Forelimb muscle (tissue), 1 donor: ENCODE results near the gene KIAA0232. TPM values are rescaled to one million over a fixed set of nuclear protein-coding genes. Genes with fewer than 3 reads are reported as not detected.

Experiments
- DNase-seq: peaks from one replicate; pipeline ENCODE4 v3.0.0-alpha.2; 2013; ENCODE audit warnings: low read depth
- polyA plus RNA-seq: library from polyadenylated mRNA; unstranded; fragments of 120-200 nt; gene quantifications from one replicate; pipeline ENCODE4 v1.2.1, GENCODE V29; 2013; ENCODE audit not compliant: insufficient read length

KIAA0232 gene
- polyA plus RNA-seq, 1 donor = 21.3 TPM

DNA sequence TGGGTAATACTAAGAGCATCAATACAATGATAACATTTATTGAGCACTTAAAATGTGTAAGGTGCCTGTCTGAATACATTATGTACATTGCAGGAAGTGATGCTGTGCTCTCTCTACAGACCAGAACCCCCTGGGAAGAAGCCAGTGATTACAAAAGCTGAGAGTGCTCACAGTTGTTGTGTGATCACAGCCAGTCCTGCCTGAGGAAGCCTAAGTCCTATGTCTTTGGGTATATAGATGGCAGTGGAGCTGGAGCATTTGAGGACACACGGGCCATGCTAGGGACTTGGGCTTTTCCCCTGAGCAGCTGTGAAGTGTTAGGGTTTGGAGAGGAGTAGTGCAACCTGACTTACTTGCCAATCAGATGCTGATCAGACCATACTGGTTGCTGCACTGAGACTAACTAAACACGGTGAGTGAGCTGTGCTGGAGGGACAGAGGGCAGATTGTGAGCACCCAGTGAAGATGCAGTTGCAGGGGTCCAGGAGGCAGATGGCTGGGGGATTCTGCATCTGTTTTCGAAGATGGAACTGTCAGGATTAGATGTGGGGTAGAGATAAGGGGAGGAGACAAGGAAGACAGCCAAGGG lies 66.3 kb downstream of the KIAA0232 start:
- DNase-seq = no peak

DNA sequence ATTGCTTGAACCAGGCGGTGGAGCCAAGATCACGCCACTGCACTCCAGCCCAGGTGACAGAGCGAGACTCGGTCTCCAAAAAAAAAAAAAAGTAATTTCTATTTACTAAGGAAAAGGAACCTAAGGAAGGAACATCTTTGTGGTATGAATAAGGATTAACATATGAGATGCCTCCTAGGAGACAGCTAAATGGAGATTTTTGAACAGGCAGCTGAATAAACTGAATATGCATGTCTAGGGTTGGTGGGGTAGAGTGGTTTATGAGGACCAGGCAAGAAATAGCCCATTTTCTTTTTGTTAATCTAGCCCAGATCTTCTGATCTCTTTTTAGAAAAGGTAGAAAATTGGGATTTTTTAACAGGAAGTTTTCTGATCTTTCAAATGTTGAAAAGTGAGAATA lies 67.2 kb downstream of the KIAA0232 start:
- no peak for DNase-seq

DNA sequence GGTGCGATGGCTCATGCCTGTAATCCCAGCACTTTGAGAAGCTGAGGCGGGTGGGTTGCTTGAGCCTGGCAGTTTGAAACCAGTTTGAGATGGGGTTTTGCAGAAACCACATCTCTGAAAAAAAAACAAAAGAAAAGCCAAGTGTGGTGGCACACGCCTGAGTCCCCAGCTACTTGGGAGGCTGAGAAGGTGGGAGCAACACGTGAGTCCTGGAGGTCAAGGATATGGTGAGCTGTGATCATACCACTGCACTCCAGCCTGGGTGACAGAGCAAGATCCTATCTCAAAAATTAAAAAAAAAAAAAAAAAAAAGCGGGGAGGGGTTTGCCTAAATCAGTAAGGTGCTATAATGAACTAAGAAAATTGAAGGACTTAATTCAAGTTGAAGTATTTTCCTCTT lies 68.9 kb downstream of the KIAA0232 start:
- DNase-seq = no peak

DNA sequence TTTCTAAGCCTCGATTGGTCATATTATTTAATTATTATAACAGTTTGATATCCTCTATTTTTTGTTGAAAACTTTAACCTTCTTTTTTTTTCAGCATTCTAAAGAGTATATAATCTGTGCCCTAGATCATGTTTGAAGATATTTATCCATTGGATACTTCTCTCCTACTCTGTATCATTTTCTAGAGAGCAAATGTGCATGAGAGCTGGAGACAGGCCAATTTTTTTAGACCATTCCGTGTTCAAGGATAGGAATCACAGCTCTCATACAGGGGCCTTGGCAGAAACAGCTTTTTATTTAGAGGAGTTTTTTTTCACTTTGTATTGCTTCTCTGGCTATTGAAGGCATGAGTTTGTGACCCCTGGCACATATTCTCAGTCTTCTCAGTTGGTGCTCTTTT lies 69.4 kb downstream of the KIAA0232 start:
- DNase-seq = no peak

DNA sequence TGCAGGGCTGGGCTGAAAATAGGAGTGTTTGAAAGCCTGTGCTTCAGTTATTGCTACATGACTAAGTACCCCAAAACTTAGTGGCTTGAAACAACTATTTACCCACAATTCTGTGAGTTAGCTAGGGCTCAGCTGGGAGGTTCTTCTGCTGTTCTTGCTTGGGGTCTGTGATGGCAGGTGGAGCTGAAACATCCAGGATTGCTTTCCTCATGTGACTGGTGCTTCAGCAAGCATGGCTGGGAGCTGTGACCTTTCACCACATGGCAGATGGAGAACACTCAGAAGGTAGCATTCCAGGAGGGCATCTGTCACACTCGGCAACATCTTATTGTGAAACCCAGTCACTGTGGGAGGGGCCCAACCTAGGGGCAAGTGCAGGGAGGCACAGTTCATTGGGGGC lies 70.1 kb downstream of the KIAA0232 start:
- no peak for DNase-seq

DNA sequence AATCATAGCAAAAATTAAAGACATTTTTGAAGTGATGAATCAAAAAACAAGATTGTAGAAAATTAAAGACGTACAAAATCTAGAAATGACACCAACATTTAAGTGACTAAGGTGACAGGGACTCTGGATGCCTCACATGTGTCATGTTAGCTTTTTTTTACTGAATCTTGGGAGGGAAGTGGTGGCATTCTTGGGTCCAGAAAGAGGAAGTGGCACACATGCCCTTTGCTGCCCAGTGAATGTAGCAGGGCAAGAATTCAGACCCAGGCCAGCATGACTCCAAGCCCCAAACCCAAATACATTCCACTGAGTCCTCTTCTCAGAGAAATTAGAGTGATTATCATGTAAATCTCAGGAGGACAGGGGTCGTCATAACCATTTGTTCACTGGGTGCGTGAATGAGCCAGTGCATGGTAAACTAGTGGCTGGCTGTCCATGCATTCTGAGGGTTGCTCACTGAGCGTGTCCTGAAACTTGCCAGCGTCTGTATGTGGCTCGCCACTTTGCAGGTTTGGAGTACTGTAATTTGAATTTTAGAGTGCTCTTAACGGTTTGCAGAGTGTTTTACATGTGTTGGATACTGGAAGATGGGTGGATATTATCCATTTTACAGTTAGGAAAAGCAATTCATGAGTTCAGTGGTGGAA lies 71.7 kb downstream of the KIAA0232 start:
- no peak for DNase-seq

DNA sequence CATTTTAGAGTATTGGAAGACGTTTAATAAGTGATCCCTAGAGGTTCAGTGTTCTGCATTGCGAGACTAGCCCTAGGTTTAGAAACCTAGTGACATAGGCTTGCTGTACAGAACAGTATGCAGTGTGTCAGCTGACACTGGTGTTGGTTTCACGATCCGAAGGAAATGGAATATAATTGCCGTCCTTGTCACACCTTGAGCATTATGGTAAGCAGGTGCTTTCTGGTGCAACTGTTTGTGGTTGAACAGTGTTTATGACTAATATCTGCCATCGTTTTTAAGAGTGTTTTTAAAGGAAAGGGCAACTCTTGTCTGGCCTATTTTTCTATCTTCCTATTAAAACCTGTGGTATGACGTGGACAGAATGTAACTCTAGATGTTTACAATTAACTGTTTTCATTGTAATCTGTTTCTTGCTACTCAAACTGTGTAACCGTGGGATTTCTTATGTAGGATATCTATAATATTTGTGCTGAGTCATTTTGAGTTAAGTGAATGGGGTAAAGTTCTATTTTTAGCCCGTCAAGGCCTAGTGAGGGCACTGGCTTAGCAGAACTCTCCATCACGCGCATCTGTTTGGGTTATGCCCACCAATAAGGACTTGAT lies 73.3 kb downstream of the KIAA0232 start:
- DNase-seq = no peak

DNA sequence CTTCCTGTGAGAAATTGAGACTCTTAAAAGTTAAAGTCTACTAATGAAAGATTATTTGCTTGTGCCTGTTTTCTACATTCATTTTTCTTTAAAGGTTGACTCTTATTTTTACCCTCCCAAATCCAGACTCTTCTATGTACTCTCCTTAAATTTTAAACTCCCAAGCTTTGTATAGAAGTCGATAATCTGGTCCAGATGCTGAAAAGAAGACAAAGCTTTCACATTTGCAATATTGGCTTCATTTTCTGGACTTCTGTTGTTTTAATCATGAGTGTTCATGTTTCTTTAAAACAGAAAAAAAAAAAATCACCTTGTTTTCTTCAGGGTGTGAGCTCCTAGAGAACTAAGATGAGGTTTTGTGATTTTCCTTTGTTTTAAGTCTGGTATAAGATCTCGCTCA lies 73.9 kb downstream of the KIAA0232 start:
- DNase-seq = no peak

DNA sequence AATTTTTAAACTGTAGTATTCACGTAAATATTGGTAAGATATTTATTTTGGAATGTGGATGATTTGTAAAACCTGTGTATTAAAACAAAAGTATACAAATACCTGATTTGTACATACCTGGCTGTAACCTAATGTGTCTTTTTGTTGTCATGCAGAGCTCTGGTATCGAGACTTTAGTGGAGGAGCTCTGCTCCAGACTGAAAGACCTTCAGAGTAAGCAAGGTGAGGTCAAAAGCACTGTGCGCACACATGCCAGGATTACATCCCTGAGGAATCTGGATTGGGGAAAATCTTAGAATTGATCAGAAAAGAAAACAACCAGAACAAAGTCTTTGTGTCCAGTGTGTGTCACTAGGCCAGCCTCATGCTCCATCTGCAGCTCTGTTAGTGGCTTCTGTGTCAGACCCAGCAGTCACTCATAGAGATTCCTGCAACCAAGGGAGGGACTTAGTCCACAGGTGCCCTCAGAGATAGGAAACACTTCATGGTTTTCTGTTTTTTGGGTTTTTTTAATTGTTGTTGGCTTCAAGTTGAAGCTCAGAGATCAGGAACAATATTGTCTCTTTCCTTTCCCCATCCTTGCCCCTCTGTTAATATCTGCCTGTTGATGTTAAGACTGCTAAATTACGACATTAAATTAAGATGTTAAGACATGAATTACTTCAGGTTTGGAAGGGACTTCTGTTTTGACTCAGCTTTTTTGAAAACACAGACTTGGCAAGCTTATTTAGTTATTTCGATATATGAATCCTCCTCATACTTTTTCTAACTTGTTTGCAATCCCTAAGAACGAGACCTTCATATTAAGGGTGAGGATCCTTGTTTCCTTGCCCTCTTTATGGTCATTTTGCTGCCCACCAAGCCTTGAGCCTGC lies 74.7 kb downstream of the KIAA0232 start:
- DNase-seq = no peak

DNA sequence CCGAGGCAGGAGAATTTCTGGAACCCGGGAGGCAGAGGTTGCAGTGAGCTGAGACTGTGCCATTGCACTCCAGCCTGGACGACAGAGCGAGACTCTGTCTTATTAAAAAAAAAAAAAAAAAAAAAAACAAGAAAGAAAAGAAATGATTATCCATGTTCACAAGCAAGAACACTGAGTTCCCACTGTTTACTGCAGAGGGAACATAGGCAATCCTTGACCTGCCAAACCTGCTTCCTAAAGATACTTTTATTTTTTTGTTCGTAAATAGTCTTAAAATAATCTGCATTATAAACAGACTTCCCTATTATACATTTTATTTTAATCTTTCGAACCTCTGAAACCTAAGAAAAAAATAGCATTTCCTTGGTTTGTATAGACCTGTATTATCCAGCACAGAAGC lies 76.5 kb downstream of the KIAA0232 start:
- no peak for DNase-seq

DNA sequence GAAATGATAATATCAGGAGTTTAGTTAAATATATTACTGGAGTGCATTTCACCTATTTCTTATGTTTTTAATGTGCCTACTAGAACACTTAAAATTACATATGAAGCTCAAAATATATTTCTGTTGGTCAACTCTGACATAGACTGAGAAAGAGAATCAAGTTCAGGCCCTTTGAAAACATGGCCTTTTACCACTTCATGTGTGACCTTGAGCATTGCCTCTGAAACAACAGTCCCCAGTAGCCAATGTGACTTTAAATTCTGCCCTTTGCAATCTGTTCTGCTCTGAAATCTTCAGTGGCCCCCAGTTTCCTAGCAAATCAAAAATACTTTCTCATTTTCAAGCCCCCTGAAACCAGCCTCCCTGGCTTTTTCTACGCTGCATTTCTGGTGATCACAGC lies 77.0 kb downstream of the KIAA0232 start:
- no peak for DNase-seq

DNA sequence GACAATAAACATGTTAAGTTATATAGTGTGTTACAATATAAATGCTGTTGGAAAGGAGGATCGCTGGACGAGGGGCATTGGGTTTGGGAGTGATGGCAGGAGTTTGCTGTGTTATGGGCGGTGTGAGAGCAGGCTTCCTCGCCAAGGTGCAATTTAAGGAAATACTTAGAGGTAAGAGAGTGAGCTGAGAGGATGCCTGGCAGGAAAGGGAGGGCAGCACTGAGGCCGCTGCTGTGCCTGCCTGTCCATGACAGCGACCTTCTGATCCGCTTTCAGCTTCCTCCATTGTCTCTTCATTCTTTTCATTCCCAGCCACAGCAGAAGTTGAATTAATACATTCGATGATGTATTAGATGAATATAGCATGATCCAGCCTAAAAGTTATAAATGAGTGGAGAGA lies 85.9 kb downstream of the KIAA0232 start:
- DNase-seq = no peak

DNA sequence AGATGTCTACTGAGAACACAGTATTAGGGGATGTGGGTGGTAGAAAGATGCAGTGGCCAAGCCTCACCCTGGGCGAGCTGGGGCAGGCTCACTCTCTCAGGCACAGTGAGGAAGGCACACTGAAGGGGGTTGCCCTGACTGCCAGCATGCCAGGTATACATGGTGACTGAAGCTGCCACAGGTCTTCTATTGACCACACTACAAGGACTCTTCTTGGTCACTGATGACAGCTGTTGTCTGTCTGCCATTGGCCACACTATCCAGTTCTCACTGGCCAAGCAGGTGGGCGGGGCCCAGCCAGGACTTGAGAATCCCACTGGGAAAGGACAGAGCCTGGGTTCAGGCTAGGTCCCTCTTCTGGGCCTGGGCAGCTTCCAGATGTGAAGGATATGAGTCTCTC lies 87.4 kb downstream of the KIAA0232 start:
- DNase-seq = no peak

DNA sequence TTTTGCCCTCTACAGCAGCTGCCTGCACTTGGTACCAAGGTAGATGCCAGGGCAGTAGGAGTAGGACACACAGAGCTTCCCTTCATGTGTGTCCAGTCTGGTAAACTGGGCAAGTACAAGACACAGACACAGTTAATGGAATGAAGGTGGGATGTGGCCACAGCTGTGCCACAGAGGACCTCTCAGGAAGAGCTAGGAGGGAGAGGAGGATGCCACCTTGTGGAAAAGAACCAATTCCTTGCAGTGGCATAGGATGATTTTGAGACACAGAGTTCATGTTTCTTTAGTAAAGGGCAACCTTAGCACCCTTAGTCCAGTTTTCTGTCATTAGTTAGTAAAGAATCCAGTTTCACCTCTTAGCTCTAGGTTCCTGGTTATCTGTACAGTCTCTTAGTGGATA lies 90.8 kb downstream of the KIAA0232 start:
- no peak for DNase-seq

DNA sequence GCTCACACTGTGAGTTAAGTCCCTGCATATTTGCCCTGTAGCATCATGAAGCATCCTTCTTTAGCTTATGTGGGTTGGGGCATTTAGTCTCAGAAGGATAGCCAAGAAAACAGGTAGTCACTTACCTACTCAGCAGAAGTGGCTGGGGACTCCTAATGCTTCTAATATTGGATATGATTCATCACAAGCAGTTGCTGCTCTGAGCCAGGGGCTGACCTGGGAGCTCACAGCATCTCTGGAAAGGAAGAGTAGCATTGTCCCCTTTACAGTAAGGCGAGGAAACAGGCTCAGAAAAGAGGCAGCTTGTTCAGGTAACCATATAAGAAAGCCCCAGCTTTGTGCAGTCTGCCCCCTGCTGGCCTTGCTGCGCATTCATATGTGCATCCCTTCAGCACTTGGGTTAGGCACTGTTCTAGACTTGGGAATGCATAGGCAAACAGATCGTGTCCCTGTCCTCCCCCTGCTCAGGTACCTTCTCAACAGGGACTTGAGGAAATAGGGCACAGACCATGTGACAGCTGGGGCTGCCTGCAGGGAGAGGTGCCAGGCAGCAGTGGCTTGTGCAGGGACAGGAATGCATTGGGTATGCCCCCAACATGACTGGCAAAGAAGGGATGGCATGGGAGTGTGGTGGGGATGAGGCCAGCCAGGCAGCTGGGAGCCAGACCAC lies 91.4 kb downstream of the KIAA0232 start:
- no peak for DNase-seq

DNA sequence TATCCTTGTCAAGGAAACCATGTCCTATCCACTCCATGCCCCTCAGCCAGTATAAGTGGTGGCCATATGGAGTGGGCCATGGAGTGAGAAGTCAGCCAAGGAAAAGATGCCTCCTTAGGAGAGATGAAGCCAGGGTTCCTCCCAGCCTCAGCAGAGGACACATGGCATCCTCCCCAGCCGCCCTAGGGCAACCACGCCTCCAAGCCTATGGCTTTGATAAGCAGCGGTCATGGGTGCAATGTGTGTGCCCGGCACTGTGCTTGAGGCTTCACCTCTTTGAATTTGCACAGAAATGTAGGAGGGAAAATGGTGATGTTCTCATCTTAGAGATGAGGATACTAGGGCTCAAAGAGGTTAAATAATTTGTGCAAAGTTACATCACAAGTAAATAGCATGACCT lies 92.5 kb downstream of the KIAA0232 start:
- no peak for DNase-seq

DNA sequence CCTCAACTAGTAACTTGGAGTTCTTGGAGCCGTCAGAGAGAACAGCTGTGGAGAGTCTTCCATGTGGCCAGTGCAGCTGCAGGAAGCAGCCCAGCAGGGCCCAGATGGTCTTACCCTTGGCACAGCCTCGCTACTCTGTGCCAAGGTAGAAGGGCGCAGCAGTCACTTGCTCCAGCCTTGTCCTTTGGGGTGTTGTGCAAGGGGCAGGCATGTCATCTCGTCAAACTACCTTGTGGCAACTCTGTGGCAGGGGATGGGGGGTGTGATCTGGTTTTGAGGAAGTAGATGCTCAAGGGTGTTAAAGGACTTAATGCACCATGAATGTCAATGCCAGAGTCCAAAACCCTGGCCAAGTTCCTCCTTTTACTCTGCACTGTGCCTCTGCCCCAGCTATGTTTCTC lies 92.9 kb downstream of the KIAA0232 start:
- DNase-seq = no peak

DNA sequence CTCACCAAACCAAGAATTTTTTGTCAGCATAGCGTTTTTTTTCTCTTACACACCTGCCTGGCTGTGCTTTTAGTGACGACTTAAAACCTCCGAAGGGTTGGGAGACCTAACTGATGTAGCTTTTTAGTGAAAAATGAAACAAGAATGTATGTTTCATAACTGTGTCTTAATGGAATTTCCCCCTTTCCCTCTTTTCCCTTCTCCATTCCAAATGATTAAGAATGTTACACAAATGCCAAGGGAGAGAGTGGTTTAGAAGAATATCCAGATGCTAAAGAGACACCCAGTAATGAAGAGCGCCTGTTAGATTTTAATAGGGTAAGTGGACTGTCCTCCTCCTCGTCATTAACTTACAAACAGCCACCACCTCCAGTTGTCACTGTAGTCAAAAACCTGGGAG lies 93.9 kb downstream of the KIAA0232 start:
- DNase-seq = no peak

DNA sequence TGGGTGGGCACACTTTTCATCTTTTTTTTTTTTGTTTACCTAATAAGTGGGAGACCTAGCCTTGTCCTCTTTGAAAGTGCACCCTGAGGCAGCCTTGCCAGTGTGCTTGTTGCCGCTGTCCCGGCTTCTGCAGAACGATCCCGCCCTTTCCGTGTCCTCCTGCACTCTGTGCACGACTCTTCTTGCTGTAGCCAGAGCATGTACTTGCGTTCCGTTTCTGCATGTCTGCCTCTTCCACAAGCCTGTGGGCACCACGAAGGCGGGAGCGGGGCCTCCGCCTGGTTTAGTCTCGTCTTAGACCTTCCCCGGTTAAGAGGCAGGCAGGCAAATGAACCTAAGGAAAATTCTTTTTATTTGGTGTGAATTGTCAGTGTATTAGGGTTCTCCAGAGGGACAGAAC lies 94.5 kb downstream of the KIAA0232 start:
- no peak for DNase-seq

DNA sequence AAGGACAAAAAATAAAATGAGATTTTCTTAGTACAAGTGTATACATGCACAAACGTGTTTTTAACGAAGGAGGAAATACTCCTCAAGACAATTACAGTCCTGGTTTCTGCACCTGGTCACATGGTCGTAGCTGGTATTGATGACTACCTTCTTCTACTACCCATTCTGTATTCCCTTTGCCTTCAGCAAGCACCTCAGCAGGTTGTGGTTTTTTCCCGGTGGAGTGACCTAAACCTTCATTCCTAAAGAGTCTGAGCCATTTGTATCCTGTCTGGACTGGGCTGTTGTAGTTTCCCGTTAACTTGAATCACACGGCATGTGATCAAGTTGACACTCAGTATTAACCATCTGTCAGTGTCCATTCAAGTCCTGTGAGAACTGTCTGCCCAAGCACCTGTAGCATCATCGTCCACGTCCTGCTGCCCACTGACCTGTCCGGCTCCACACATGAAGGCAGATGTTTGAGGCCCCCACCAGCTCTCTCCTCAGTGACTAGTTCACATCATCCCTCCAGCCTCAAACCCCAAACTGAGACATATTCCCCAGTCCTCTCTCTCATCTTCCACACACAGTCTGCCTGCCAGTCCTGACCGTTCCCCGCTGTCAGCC lies 96.0 kb downstream of the KIAA0232 start:
- no peak for DNase-seq

DNA sequence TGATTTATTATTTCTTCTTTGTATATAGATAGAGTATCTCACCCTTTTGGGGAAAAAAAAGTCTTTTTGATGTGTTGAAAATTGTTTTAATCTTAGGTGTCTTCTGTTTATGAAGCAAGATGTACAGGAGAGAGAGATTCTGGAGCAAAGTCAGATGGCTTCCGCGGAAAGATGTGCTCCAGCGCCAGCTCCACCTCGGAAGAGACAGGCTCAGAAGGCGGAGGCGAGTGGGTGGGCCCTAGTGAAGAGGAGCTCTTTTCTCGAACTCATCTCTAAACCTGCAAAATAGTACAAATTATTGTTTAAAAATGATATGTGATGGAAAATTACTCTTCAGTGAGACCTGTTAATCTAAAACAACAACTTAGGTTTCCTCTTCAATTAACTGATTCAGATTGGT lies 98.2 kb downstream of the KIAA0232 start:
- no peak for DNase-seq

DNA sequence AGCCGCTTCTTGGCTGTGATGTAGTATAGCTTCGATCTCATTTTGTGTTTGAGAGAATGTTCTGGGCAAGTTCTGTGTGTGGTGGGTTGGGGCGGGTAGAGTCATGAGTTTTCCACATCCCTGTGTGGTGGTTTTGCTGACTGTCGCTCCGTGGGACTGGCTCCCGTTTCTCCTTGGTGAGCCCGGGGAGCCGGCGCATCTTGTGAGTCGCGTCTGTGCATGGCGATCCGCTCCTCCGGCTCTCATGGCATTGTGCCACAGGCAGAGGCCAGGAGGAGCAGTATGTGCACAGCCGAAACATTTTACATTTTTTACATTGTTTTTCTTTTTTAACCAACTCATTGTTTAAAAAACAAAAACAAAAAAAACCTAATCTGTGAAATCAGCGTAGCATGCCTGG lies 99.4 kb downstream of the KIAA0232 start:
- DNase-seq = no peak
